H9 (cell line): Measurements from ENCODE around the gene CNOT4. TPM values are rescaled to one million over a fixed set of nuclear protein-coding genes. Genes with fewer than 3 reads are reported as not detected.

Experiments
- DNase-seq: peaks from one replicate; pipeline ENCODE4 v3.0.0-alpha.2; 2017
- H2AFZ ChIP-seq: one replicate; pipeline ENCODE4 v1.6.1; 2013; ENCODE audit warnings: mild to moderate bottlenecking, low read length, control low read depth, moderate library complexity
- H2AK5ac ChIP-seq: 2 replicates; pipeline ENCODE4 v1.6.1; 2013; ENCODE audit warnings: low read length, control low read depth, mixed read lengths; ENCODE audit not compliant: insufficient read length
- H2BK120ac ChIP-seq: one replicate; pipeline ENCODE4 v1.6.1; 2013; ENCODE audit warnings: low read depth, mild to moderate bottlenecking, low read length, control low read depth, inconsistent platforms; ENCODE audit not compliant: poor library complexity, severe bottlenecking
- H2BK12ac ChIP-seq: 2 replicates; pipeline ENCODE4 v1.6.1; 2013; ENCODE audit warnings: low read length, control low read depth, mixed read lengths, low read depth; ENCODE audit not compliant: insufficient read length
- H2BK15ac ChIP-seq: 2 replicates; pipeline ENCODE4 v1.6.1; 2013; ENCODE audit warnings: low read depth, low read length, control low read depth
- H2BK20ac ChIP-seq: one replicate; pipeline ENCODE4 v1.6.1; 2013; ENCODE audit warnings: low read depth, mild to moderate bottlenecking, low read length, control low read depth, inconsistent platforms; ENCODE audit not compliant: poor library complexity, severe bottlenecking
- H2BK5ac ChIP-seq: 2 replicates; pipeline ENCODE4 v1.6.1; 2013; ENCODE audit warnings: low read length, control low read depth, mixed read lengths; ENCODE audit not compliant: insufficient read length
- H3K14ac ChIP-seq: 2 replicates; pipeline ENCODE4 v1.6.1; 2013; ENCODE audit warnings: low read length, control low read depth; ENCODE audit not compliant: insufficient read depth
- H3K18ac ChIP-seq: 2 replicates; pipeline ENCODE4 v1.6.1; 2013; ENCODE audit warnings: low read depth, mild to moderate bottlenecking, mixed read lengths, low read length, control low read depth; ENCODE audit not compliant: insufficient read length
- H3K23ac ChIP-seq: 2 replicates; pipeline ENCODE4 v1.6.1; 2013; ENCODE audit warnings: low read length, control low read depth, mixed read lengths, low read depth; ENCODE audit not compliant: insufficient read length
- H3K23me2 ChIP-seq: 2 replicates; pipeline ENCODE4 v1.6.1; 2013; ENCODE audit warnings: low read depth, mild to moderate bottlenecking, mixed read lengths, low read length, control low read depth; ENCODE audit not compliant: insufficient read length, poor library complexity, severe bottlenecking
- H3K27ac ChIP-seq: 2 replicates; pipeline ENCODE4 v1.5.1; 2013; ENCODE audit warnings: low read length, control low read depth, mixed read lengths, low read depth; ENCODE audit not compliant: insufficient read length
- H3K27me3 ChIP-seq: 2 replicates; pipeline ENCODE4 v1.6.1; 2013; ENCODE audit warnings: low read length, control low read depth, inconsistent platforms; ENCODE audit not compliant: insufficient read depth
- H3K4ac ChIP-seq: 2 replicates; pipeline ENCODE4 v1.6.1; 2013; ENCODE audit warnings: low read depth, mild to moderate bottlenecking, control low read depth, inconsistent platforms, low read length, moderate library complexity
- H3K4me1 ChIP-seq: 2 replicates; pipeline ENCODE4 v1.6.1; 2013; ENCODE audit warnings: low read length, control low read depth, inconsistent platforms; ENCODE audit not compliant: insufficient read depth
- H3K4me2 ChIP-seq: 2 replicates; pipeline ENCODE4 v1.6.1; 2013; ENCODE audit warnings: low read length, control low read depth, mixed read lengths; ENCODE audit not compliant: insufficient read length, insufficient read depth
- H3K56ac ChIP-seq: 2 replicates; pipeline ENCODE4 v1.6.1; 2013; ENCODE audit warnings: low read depth, mild to moderate bottlenecking, mixed read lengths, low read length, control low read depth; ENCODE audit not compliant: insufficient read length
- H3K79me1 ChIP-seq: 2 replicates; pipeline ENCODE4 v1.6.1; 2013; ENCODE audit warnings: low read depth, mild to moderate bottlenecking, moderate library complexity, low read length, control low read depth, inconsistent platforms; ENCODE audit not compliant: insufficient read depth, poor library complexity, severe bottlenecking
- H3K79me2 ChIP-seq: 2 replicates; pipeline ENCODE4 v1.6.1; 2013; ENCODE audit warnings: low read length, control low read depth, inconsistent platforms; ENCODE audit not compliant: insufficient read depth
- H3K9ac ChIP-seq: 2 replicates; pipeline ENCODE4 v1.6.1; 2013; ENCODE audit warnings: low read length, control low read depth, mixed read lengths; ENCODE audit not compliant: insufficient read length; ENCODE audit errors: extremely low read depth
- H3K9me3 ChIP-seq: one replicate; pipeline ENCODE4 v1.6.1; 2013; ENCODE audit warnings: low read depth, low read length, inconsistent platforms; ENCODE audit not compliant: control insufficient read depth
- H3T11ph ChIP-seq: one replicate; pipeline ENCODE4 v1.6.1; 2013; ENCODE audit warnings: mild to moderate bottlenecking, low read length, control low read depth, inconsistent platforms
- H4K20me1 ChIP-seq: one replicate; pipeline ENCODE4 v1.6.1; 2013; ENCODE audit not compliant: control insufficient read depth, insufficient read length, insufficient read depth
- H4K5ac ChIP-seq: 2 replicates; pipeline ENCODE4 v1.6.1; 2013; ENCODE audit warnings: low read depth, mild to moderate bottlenecking, mixed read lengths, low read length, control low read depth; ENCODE audit not compliant: insufficient read length
- H4K8ac ChIP-seq: replicated peaks from 2 replicates; pipeline ENCODE4 v1.6.1; 2013; ENCODE audit warnings: low read length, control low read depth, mixed read lengths, low read depth; ENCODE audit not compliant: insufficient read length
- H4K91ac ChIP-seq: 2 replicates; pipeline ENCODE4 v1.6.1; 2013; ENCODE audit warnings: low read depth, mild to moderate bottlenecking, moderate library complexity, mixed read lengths, low read length, control low read depth; ENCODE audit not compliant: insufficient read length
- H3K27ac Mint-ChIP-seq, 3 experiments: 2 replicates in 2 of 3; 3 replicates in 1 of 3; pipeline ENCODE4 v1.8.0; 2020 to 2021; ENCODE audit warnings: mixed read lengths in 3 of 3, mild to moderate bottlenecking in 1 of 3, moderate library complexity in 1 of 3
- H3K27me3 Mint-ChIP-seq: 2 replicates; pipeline ENCODE4 v1.8.0; 2021; ENCODE audit warnings: low read depth, mild to moderate bottlenecking, moderate library complexity, mixed read lengths
- H3K36me3 Mint-ChIP-seq, 3 experiments: 2 replicates in 2 of 3; 3 replicates in 1 of 3; pipeline ENCODE4 v1.8.0; 2020 to 2021; ENCODE audit warnings: low read depth in 3 of 3, mixed read lengths in 3 of 3; ENCODE audit not compliant: insufficient read depth in 1 of 3
- H3K4me1 Mint-ChIP-seq, 2 experiments: 2 replicates each; pipeline ENCODE4 v1.8.0; 2020; ENCODE audit warnings: mixed read lengths in 2 of 2
- H3K4me3 Mint-ChIP-seq, 2 experiments: 2 replicates in 1 of 2; 3 replicates in 1 of 2; pipeline ENCODE4 v1.8.0; 2020 to 2021; ENCODE audit warnings: mild to moderate bottlenecking in 2 of 2, mixed read lengths in 2 of 2, moderate library complexity in 1 of 2
- H3K9me3 Mint-ChIP-seq, 2 experiments: 2 replicates in 1 of 2; 3 replicates in 1 of 2; pipeline ENCODE4 v1.8.0; 2020; ENCODE audit warnings: mild to moderate bottlenecking in 2 of 2, mixed read lengths in 2 of 2, moderate library complexity in 1 of 2
- WGBS: extraction: QIAGEN DNeasy Blood & Tissue Kit; methylation state at CpG from one replicate; pipeline ENCODE4 v1.1.7; 2013; ENCODE audit warnings: missing lambda C conversion rate, low lambda C conversion rate, mixed read lengths; ENCODE audit not compliant: insufficient read length; ENCODE audit errors: extremely low coverage; 5-methylcytosine and 5-hydroxymethylcytosine counted together
- total RNA-seq: library from RNA; stranded (reverse); gene quantifications from 2 replicates; pipeline ENCODE4 v1.2.1, GENCODE V29; 2021
- TF ChIP-seq, protein P1 (sequence below): fragments of 200-600 bp; sonication (generic); conservative IDR thresholded peaks from 3 replicates; pipeline ENCODE4 v1.8.0; 2021; ENCODE audit warnings: antibody characterized with exemption, mild to moderate bottlenecking

CNOT4 gene
- total RNA-seq, 1 experiment from 2014 or later, result 27.4 TPM

DNA sequence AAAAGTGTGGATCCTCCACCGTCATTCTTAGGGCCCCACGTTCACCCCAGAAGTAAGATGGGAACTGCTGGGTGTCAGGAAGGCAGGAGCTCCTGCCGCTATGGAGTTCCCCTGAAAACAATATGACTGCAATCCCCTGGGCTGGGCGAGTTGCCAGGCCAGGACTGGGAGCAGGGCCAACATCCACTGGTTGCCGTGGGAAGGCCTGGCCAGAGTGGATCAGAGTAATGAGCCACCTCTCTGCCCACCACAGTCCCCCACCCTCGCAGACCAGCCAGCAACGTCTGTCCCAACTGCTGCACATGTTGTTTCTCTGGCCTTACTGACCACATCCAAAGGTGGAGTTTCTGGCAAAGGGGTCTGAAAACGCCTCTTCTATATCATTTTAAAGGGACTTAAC is 189.6 kb downstream of the CNOT4 start:
- no peak overlapping the region for H3K4me3 Mint-ChIP-seq
- Histone ChIP-seq H2BK15ac (no peak overlapping the region), H3K9me3 (no peaks in the 10 kb centered on the region), H3T11ph (no peak overlapping the region), H3K23ac (no peak overlapping the region), H3K27ac (no peak overlapping the region), H3K14ac (no peak overlapping the region), H3K4ac (no peak overlapping the region), H2BK12ac (no peak overlapping the region), H4K8ac (no peak overlapping the region), H3K18ac (no peak overlapping the region), H4K91ac (no peak overlapping the region), H2AFZ (no peak overlapping the region), H3K27me3 (no peaks in the 10 kb centered on the region), H4K20me1 (no peaks in the 10 kb centered on the region), H3K4me1 (no peaks in the 10 kb centered on the region), H3K9ac (no peak overlapping the region), H3K56ac (no peak overlapping the region), H3K79me1 (no peaks in the 10 kb centered on the region), H2BK5ac (no peak overlapping the region), H3K4me2 (no peak overlapping the region), H2AK5ac (no peak overlapping the region), H3K79me2 (no peaks in the 10 kb centered on the region), H4K5ac (no peak overlapping the region), H2BK20ac (no peak overlapping the region), H3K23me2 (no peaks in the 10 kb centered on the region), H2BK120ac (no peak overlapping the region)
- TF ChIP-seq, protein P1, sequence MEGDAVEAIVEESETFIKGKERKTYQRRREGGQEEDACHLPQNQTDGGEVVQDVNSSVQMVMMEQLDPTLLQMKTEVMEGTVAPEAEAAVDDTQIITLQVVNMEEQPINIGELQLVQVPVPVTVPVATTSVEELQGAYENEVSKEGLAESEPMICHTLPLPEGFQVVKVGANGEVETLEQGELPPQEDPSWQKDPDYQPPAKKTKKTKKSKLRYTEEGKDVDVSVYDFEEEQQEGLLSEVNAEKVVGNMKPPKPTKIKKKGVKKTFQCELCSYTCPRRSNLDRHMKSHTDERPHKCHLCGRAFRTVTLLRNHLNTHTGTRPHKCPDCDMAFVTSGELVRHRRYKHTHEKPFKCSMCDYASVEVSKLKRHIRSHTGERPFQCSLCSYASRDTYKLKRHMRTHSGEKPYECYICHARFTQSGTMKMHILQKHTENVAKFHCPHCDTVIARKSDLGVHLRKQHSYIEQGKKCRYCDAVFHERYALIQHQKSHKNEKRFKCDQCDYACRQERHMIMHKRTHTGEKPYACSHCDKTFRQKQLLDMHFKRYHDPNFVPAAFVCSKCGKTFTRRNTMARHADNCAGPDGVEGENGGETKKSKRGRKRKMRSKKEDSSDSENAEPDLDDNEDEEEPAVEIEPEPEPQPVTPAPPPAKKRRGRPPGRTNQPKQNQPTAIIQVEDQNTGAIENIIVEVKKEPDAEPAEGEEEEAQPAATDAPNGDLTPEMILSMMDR, result no peak
- peaks cover 3 to 4% of the 10 kb centered on the region in 2 experiments; a peak in 3 of 4 replicates for H3K4me1 Mint-ChIP-seq
- H3K27me3 Mint-ChIP-seq, result no peaks in the 10 kb centered on the region; the same call in none of the 2 replicates
- no peak overlapping the region for H3K27ac Mint-ChIP-seq
- H3K36me3 Mint-ChIP-seq, result 0 out of 7 replicates have a peak, but pooled peaks cover 0 to 3% (median 0%) of the 10 kb centered on the region in 3 experiments
- peaks cover 9 to 10% of the 10 kb centered on the region in 2 experiments; a peak in 3 of 5 replicates for H3K9me3 Mint-ChIP-seq
- no CpG with 5 or more reads among the region's 8 CpGs for WGBS
- DNase-seq, result no peak
